Lung (tissue), 5 donors: ENCODE data around the gene SLC47A1. TPM values are rescaled to one million over a fixed set of nuclear protein-coding genes. Genes with fewer than 3 reads are reported as not detected.

Experiments
- polyA plus RNA-seq, 2 donors: library from polyadenylated mRNA; stranded (reverse); fragments of 200-250 nt; gene quantifications; one replicate each; pipeline ENCODE4 v1.2.1, GENCODE V29; 2013
- small RNA-seq: library from RNA; depleted of rRNA; stranded (forward); fragments of <200 nt; gene quantifications from one replicate; pipeline ENCODE3, GENCODE V24; 2014; ENCODE audit warnings: low replicate concordance
- total RNA-seq, 2 donors: library from RNA; depleted of rRNA in 1 of 2; stranded (reverse); fragments of >200 nt in 1 of 2; gene quantifications; one replicate each; pipeline ENCODE4 v1.2.1, GENCODE V29; 2014 to 2021
- donor health status: Bipolar disorder and iron deficiency.
- donor health status: healthy.
- donor health status: DM: yes; HTN: yes; CAD: no.

The SLC47A1 gene
- total and polyA plus RNA-seq, 4 donors, result 0.74 to 9.4 (median 2.3) TPM

Small RNA genes within 50 kb of the gene (small RNA-seq; reads per million reads assigned to genes)
- gene AC025627.2, result not detected
- not detected for gene NMTRQ-TTG12-1

Other genes with a start within 250 kb of the SLC47A1 start
- gene B9D1, start 171.1 kb upstream of the SLC47A1 start, total RNA-seq, result 10 to 100 TPM; 23.7 to 47.9 TPM
- gene B9D1, start 171.1 kb upstream of the SLC47A1 start, polyA plus RNA-seq, result 10 to 100 TPM; 23.5 to 28.3 TPM
- 10 to 100 TPM; 21.6 to 45.7 TPM for gene MAPK7, start 155.4 kb upstream of the SLC47A1 start, total RNA-seq
- 10 to 100 TPM; 13.7 to 23.9 TPM for gene MAPK7, start 155.4 kb upstream of the SLC47A1 start, polyA plus RNA-seq
- 100 to 1,000 TPM; 108 to 156 TPM for gene MFAP4, start 146.7 kb upstream of the SLC47A1 start, total RNA-seq
- 10 to 100 TPM; 45.7 to 76.4 TPM for gene MFAP4, start 146.7 kb upstream of the SLC47A1 start, polyA plus RNA-seq
- gene RNF112, start 122.6 kb upstream of the SLC47A1 start, total RNA-seq, result 1 to 10 TPM; 2.4 to 6.9 TPM
- 1 to 10 TPM; 3.0 to 3.6 TPM for gene RNF112, start 122.6 kb upstream of the SLC47A1 start, polyA plus RNA-seq
- gene ALDH3A2, start 114.9 kb downstream of the SLC47A1 start, total RNA-seq, result 100 to 1,000 TPM in 1 of 2 donors, 10 to 100 TPM in 1; 99.2 to 107 TPM
- 10 to 100 TPM; 50.7 to 59.4 TPM for gene ALDH3A2, start 114.9 kb downstream of the SLC47A1 start, polyA plus RNA-seq
- under 1 TPM in 1 of 2 donors, not detected in 1; 0.18 TPM for gene SLC47A2, start 182.7 kb downstream of the SLC47A1 start, total RNA-seq
- gene SLC47A2, start 182.7 kb downstream of the SLC47A1 start, polyA plus RNA-seq, result under 1 TPM; 0.02 to 0.06 TPM
- 1 to 10 TPM; 1.5 to 5.6 TPM for gene ALDH3A1, start 214.4 kb downstream of the SLC47A1 start, total RNA-seq
- 10 to 100 TPM; 21.6 to 44.2 TPM for gene ALDH3A1, start 214.4 kb downstream of the SLC47A1 start, polyA plus RNA-seq